GM21786 (cell line): ENCODE measurements around the gene PANK3.
"Not testable (repeated sequence)": the region's sequence is repeated elsewhere in the genome, so short reads cannot be mapped to it uniquely, and the experiment has no call there.

Experiments used
- ATAC-seq: cut with Tn5 transposase; IDR thresholded peaks from one replicate; pipeline ENCODE4 v1.9.1; 2021; ENCODE audit not compliant: unreplicated experiment

PANK3 gene

DNA sequence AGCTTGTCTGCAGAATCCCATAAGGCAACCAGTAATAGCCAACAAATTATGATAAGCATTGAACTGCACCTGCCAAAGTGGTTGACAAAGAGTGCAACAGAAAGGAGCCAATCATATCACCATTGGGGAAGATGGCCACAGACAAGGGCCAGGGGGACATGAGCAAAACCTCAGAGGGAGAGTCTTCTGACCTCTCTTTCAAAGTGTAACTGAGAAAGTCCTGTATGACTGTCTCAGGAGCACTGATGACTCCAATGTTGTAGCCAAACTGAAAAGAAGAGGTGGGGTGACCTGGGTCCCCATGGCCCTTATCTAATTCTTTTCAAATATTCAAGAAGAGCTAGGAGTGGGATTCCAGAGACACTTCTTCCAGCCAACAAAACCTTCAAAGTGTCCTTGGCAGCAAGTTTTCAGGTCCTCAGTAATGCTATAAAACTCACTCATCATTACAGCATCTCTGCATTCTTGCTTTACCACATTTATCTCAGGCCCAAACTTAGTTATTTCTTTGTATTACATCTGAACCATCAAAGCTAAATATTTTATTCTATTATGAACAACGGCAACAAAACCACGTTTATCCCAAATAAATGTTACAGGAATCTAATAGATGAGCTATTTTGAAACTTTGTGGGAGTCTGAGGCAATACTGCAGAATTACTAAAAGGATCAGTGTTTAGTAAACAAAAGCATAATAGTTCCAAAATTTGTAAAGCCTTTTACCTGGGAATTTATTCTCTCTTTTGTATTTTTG is 25.6 kb downstream of the PANK3 start:
- no peak for ATAC-seq

DNA sequence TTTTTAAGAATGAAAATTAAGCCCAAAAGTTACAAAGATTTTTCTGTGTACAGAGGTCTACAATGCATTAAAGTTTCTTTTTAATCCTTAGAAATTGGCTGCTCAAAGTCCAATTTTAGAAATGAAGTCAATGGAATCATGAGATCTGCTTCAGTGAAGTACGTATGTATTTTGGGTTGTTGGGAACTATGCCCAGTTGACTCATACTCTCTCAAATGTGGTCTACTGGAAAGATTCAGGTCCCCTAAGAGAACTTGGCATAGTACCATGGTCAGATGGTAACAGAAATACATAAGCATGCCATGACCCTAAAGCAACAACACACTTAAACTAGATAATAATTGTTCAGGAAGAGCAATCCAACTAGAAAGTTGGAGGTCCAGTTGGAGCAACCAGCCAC is 27.0 kb downstream of the PANK3 start:
- no peak for ATAC-seq

DNA sequence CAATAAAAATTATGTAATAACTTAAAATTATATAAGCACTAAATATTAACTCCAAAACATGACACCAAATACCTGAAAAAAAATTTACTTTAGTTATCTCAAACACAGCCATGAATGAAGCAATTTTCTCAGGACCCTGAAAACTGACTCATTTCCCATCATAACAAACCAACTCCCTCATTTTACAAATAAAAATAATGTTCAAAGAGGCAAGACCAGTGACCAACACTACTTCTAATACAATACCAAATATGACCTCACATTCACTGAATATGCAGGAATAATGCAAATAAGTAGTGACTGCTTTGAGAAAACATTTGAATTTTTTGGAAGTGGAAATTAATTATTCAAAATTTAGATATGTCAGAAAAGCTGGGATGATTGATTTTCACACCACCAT is 28.5 kb downstream of the PANK3 start:
- ATAC-seq, result no peak

DNA sequence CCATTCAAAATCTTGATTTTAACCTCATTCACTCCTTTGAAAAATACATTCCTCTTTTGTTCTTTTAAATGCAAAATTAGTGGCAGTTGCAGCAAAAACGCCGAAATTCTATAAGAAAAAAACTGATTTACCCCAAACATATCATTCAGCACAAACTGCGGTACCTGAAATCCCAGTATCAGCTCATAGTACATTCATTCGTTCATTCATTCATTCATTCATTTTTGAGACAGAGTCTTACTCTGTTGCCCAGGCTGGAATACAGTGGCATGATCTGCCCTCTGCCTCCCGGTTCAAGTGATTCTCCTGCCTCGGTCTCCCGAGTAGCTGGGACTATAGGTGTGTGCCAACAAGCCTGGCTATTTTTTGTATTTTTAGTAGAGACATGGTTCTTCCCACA is 29.6 kb downstream of the PANK3 start:
- ATAC-seq, result no peak

DNA sequence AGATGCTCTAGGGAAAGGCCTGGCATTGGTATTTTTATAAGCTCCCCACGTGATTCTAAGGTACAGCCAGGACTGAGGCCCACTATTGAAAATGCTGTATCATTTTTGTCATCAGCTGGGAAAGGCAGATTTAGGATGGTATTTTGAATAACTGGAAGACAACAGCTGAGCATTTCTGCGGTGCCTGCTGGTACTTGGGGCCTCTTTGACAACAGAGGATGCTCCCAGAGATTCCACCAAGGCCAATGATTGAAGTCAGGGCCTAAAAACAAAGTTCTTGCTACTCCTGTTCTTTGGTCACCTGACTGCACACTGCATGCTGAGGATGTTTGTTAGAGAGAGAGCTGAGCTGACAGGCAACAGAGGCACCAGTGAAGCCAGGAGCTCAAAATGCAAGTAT is 42.0 kb downstream of the PANK3 start:
- no peak for ATAC-seq

DNA sequence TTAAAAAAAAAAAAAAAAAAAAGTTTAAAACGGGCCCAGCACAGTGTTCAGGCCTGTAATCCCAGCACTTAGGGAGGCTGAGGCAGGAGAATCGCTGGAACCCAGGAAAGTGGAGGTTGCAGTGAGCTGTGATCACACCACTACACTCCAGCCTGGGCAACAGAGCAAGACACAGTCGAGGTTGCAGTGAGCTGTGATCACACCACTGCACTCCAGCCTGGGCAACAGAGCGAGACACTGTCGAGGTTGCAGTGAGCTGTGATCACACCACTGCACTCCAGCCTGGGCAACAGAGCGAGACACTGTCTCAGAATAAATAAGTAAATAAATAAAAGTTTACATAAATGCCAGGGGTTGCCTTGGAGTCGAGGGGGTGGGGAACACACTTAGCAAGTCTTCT is 44.8 kb downstream of the PANK3 start:
- not testable (repeated sequence) for ATAC-seq

DNA sequence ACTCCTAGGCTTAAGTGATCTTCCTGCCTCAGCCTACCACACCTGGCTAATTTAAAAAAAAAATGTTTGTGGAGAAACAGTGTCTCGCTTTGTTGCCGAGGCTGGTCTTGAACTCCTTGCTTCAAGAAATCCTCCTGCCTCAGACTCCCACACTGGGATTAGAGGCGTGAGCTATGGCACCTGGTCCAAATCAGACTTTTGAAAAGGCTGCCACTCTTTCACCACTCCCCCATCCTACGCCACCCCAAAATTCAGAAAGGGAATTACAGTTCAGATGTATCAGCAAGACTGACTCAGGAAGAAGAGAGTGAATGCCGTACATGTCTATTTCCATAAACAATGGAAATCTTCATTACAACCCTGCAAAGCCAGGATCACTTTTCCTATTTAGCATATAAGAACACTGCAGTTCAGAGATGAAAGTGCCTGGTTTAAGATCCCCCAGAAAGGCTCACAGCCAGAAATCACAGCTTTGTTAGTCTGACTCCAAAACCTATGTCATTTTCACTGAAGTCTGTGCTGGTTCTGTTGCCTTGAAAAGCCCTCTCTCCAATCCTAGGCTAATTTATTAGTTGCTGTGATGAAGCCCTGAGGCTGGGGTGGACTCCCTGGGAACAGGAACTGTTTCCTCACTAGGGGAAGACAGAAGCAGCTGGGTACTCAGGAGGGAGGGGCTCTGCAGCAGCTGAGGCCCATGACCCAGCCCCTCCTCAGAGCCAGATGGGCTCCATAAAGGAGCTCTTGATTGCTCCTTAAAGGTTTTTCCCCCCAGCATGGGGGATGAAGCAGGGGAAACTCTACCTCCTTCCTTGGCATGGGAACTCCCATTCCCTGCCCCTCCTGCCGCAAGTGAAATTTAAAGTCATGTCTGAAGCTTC is 46.9 kb downstream of the PANK3 start:
- no peak for ATAC-seq

DNA sequence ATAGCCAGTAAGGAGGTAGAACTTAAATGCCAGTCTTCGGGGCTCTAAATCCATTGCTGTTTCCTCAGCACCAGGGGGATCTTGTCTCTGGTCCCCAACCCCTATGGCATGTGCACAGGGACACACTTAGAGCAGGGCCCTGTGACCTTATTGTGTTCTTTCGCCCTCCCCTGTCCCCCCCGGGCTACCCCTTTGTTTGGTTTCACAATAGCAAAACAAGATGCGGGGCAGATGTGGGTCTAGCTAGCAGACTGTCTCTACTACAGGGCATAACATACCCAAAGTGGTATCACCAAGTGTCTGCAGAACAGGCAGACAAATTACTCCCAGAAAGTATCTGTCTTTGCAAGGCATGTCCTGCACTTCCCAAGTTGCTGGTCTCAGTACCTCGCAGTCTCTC is 48.0 kb downstream of the PANK3 start:
- ATAC-seq, result no peak

DNA sequence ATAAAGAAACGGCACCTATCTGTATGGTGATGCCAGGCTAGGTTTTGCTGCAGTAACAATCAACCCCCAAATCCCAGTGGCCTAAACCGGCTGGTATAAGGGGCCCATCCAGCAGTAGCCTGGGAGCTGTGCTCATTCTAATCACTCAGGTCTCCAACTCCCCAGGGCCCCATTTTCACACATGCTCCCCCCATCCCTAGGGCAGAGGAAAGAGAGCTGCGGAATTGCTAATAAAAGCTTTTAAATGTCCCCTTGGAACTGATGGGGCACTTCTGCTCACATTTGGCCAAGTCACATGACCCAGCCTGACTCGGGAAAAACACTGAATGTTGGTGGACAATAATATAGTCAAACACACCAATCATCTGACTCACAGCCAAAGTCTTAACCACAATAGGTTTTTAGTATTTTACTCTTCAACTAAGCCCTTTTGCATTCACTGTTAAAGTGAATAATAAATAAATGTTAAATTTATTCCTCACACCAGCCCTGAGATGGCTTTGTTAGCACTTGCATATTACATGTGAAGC is 48.5 kb downstream of the PANK3 start:
- ATAC-seq, result no peak

DNA sequence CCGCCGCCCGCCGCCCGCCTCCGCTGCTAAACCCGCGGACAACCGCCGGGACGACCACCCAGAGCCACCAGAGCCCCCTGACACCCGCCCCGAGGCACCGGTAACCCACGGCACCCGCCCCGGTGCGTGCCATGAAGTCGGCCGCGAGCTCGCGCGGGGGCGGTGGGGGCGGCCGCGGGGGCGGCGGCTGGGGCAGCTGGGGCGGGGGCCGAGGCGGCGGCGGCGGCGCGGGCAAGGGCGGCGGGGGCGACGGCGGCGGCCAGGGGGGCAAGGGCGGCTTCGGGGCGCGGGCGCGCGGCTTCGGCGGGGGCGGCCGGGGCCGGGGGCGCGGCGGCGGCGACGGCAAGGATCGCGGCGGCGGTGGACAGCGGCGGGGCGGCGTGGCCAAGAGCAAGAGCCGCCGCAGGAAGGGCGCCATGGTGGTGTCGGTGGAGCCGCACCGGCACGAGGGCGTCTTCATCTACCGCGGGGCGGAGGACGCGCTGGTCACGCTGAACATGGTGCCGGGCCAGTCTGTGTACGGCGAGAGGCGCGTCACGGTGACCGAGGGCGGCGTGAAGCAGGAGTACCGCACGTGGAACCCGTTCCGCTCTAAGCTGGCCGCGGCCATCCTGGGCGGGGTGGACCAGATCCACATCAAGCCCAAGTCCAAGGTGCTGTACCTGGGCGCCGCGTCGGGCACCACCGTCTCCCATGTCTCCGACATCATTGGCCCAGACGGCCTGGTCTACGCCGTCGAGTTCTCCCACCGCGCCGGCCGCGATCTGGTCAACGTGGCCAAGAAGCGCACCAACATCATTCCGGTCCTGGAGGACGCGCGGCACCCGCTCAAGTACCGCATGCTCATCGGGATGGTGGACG is 49.6 kb downstream of the PANK3 start:
- no peak for ATAC-seq

DNA sequence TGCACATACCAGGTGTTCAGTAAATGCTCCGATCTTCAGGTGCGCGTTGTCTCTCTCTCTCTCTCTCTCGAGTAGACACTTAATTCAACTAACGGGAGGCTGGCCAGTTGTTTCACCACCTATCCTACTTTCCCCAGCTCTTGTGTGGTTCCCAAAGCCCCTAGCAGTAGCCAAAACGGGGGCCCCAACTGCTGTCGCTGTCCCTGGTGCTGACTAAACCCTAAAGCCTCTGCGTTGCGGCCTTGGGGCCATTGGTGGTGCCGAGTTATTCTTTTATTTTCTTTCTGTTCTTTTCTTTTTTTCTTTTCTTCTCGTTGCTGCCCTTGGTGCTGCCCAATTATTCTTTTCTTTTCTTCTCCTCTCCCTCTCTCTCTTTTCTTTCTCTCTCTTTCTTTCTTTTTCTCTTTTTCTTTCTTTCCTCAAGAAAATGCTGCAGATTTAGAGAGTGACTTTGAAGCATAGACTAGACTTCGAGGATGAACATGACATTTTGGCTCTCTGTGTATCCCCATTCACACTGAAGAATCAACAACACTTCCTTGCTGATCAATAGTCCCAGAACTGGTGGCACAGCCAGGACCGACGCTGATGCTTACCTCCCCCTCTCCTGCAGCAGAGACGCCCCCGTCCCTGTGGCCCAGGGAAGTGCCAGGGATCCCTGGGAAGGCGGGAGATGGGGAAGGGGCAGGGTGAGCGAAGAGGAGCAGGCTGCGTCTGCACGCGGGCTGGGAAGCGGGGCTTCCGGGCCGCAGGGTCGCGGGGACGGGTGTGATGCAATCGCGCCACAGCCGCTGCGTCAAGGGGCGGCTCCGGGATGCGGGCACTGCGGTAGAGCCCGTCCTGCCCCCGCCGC is 50.4 kb downstream of the PANK3 start, which contains the start of gene FBLL1:
TSS of gene FBLL1 (plus strand) at position 785 of the 853 bp plus-strand sequence. CDS start 200 bp downstream, outside the sequence.
- no peak for ATAC-seq

DNA sequence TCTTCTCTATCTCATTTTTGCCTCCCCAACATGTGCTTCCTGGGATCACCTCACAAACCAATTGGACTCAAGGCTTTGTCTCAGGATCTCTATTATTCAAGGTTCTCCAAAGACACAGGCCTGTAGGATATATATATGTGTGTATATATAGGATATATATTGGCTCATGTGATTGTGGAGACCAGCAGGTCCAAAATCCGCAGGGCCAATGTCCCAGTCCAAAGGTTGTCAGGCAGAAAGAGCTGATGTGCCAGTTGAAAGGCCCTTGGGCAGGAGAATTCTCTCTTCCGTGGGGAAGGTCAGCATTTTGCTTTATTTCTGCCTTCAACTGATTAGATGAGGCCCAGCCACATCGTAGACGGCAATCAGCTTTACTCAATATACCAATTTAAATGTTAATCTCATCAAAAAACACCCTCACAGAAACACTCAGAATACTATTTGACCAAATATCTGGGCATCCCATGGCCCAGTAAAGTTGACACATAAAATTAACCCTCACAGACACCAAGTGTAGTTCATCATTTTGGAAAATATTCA is 51.3 kb downstream of the PANK3 start:
- ATAC-seq, result no peak

DNA sequence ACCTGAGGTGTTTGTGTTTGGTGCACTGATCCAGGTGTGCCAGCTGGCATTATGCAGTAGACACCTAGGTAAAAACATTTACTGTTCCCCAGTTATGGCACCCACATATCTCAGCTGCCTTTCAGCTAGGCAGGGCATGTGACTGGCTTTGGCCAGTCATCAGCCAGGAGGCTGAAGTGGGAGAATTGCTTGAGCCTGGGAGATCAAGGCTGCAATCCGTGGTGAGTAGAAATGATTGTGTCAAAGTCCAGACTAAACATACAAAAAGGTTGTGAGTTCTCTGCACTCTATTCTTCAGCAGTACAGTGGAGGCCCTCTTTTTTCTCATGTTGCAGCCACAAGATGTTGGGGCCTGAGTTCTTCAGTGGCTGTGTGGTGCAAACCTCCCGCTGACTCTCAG is 53.3 kb downstream of the PANK3 start:
- ATAC-seq, result no peak

DNA sequence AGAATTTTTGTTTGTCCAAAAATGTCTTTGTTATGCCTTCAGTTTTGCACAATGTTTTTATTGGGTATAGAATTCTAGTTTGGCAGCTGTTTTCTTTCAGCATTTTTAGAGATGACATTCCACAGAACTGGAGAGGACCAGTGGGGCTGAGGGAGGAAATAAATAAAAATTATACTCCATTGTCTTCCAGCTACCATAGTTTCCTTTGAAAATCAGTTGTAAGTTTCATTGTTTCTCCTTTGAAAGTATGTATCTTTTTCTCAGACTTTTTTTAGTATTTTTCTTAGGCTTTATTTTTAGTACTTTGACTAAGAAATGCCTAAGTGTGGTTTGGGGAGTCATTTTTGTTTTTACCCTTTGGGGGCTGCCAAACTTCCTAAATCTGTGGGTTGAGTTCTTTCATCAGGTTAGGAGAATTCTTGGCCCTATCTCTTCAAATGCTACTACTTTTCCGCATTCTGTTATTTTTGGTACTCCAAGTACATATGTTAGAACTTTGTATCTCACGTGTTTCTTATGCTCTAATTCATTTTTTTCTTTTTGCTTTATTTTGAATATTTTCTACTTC is 65.2 kb downstream of the PANK3 start:
- ATAC-seq, result no peak

DNA sequence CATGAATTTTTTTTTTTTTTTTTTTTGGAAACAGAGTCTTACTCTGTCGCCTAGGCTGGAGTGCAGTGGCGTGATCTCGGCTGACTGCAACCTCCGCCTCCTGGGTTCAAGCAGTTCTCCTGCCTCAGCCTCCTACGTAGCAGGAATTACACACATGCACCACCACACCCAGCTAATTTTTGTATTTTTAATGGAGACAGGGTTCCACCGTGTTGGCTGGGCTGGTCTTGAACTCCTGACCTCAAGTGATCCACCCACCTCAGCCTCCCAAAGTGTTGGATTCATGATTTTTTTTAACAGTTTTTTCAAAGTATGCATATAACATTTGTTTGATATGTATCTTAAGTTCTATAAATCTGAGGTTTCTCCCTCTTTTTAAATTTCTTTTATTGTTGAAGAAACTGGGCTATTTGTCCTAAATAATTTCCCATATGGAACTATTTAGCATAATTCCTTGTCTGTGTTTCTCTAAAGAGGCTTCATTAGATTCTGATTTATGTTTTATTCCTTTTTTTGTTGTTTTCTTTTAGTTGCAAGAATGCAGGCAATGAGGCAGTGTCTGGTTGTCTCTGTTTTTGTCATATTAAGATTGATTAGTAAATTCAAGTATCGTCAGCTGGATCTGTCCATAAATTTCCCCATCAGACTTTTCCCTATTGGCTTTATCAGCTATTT is 76.5 kb downstream of the PANK3 start:
- no peak for ATAC-seq
